HEK293 (cell line): ENCODE data around the gene CDH22.

Experiments
- BCL11A ChIP-seq: fragments of 450-650 bp; formaldehyde crosslinking; IDR thresholded peaks from 2 replicates; pipeline ENCODE4 v1.5.1; 2016; ENCODE audit warnings: low read depth, missing biosample characterization, missing genetic modification characterization
- INSM2 ChIP-seq: fragments of 450-650 bp; formaldehyde crosslinking; IDR thresholded peaks from 2 replicates; pipeline ENCODE4 v1.5.1; 2016; ENCODE audit warnings: missing biosample characterization, missing genetic modification characterization
- KLF1 ChIP-seq: fragments of 450-650 bp; formaldehyde crosslinking; IDR thresholded peaks from 2 replicates; pipeline ENCODE4 v1.5.1; 2016; ENCODE audit warnings: missing biosample characterization, missing genetic modification characterization
- KLF16 ChIP-seq: fragments of 450-650 bp; formaldehyde crosslinking; IDR thresholded peaks from 2 replicates; pipeline ENCODE4 v1.5.1; 2017; ENCODE audit warnings: missing biosample characterization, missing genetic modification characterization
- KLF17 ChIP-seq: fragments of 450-650 bp; formaldehyde crosslinking; IDR thresholded peaks from 2 replicates; pipeline ENCODE4 v1.5.1; 2016; ENCODE audit warnings: missing biosample characterization, missing genetic modification characterization
- OVOL3 ChIP-seq: fragments of 450-650 bp; formaldehyde crosslinking; IDR thresholded peaks from 2 replicates; pipeline ENCODE4 v1.5.1; 2016; ENCODE audit warnings: missing biosample characterization, missing genetic modification characterization
- SCRT1 ChIP-seq: fragments of 450-650 bp; formaldehyde crosslinking; IDR thresholded peaks from 2 replicates; pipeline ENCODE4 v1.5.1; 2016; ENCODE audit warnings: missing biosample characterization, missing genetic modification characterization, borderline replicate concordance
- SP2 ChIP-seq: fragments of 450-650 bp; formaldehyde crosslinking; IDR thresholded peaks from 2 replicates; pipeline ENCODE4 v1.5.1; 2016; ENCODE audit warnings: missing biosample characterization, missing genetic modification characterization
- WT1 ChIP-seq: fragments of 450-650 bp; formaldehyde crosslinking; IDR thresholded peaks from 2 replicates; pipeline ENCODE4 v1.5.1; 2016; ENCODE audit warnings: missing biosample characterization, missing genetic modification characterization
- ZBTB26 ChIP-seq: fragments of 450-650 bp; formaldehyde crosslinking; optimal IDR thresholded peaks from 2 replicates; pipeline ENCODE3; 2016; ENCODE audit warnings: missing biosample characterization, mild to moderate bottlenecking, missing genetic modification characterization
- ZBTB6 ChIP-seq: fragments of 450-650 bp; formaldehyde crosslinking; IDR thresholded peaks from 2 replicates; pipeline ENCODE4 v1.5.1; 2017; ENCODE audit warnings: missing biosample characterization, missing genetic modification characterization
- ZNF10 ChIP-seq: fragments of 450-650 bp; formaldehyde crosslinking; IDR thresholded peaks from 2 replicates; pipeline ENCODE4 v1.5.1; 2017; ENCODE audit warnings: missing biosample characterization, missing genetic modification characterization
- ZNF184 ChIP-seq: fragments of 450-650 bp; IDR thresholded peaks from 2 replicates; pipeline ENCODE4 v1.5.1; 2018; ENCODE audit warnings: missing biosample characterization, mild to moderate bottlenecking, missing genetic modification characterization
- ZNF239 ChIP-seq: fragments of 450-650 bp; formaldehyde crosslinking; IDR thresholded peaks from 2 replicates; pipeline ENCODE4 v1.5.1; 2016; ENCODE audit warnings: missing biosample characterization, missing genetic modification characterization
- ZNF26 ChIP-seq: fragments of 450-650 bp; formaldehyde crosslinking; IDR thresholded peaks from 2 replicates; pipeline ENCODE4 v1.5.1; 2016; ENCODE audit warnings: missing biosample characterization, missing genetic modification characterization
- ZNF266 ChIP-seq: fragments of 450-650 bp; formaldehyde crosslinking; IDR thresholded peaks from 2 replicates; pipeline ENCODE4 v1.5.1; 2016; ENCODE audit warnings: missing biosample characterization, missing genetic modification characterization, low read depth
- ZNF302 ChIP-seq: fragments of 450-650 bp; formaldehyde crosslinking; IDR thresholded peaks from 2 replicates; pipeline ENCODE4 v1.5.1; 2016; ENCODE audit warnings: missing biosample characterization, missing genetic modification characterization, low read depth
- ZNF350 ChIP-seq: fragments of 450-650 bp; formaldehyde crosslinking; IDR thresholded peaks from 2 replicates; pipeline ENCODE4 v1.5.0; 2017; ENCODE audit warnings: missing biosample characterization, mild to moderate bottlenecking, missing genetic modification characterization
- ZNF37A ChIP-seq: fragments of 450-650 bp; IDR thresholded peaks from 2 replicates; pipeline ENCODE4 v1.5.1; 2018; ENCODE audit warnings: missing biosample characterization, missing genetic modification characterization
- ZNF423 ChIP-seq: fragments of 450-650 bp; formaldehyde crosslinking; IDR thresholded peaks from 2 replicates; pipeline ENCODE4 v1.5.1; 2016; ENCODE audit warnings: missing biosample characterization, missing genetic modification characterization
- ZNF426 ChIP-seq: fragments of 450-650 bp; formaldehyde crosslinking; IDR thresholded peaks from 2 replicates; pipeline ENCODE4 v1.5.1; 2017; ENCODE audit warnings: missing biosample characterization, missing genetic modification characterization, mild to moderate bottlenecking, inconsistent platforms, moderate library complexity
- ZNF488 ChIP-seq: fragments of 450-650 bp; formaldehyde crosslinking; IDR thresholded peaks from 2 replicates; pipeline ENCODE4 v1.5.1; 2016; ENCODE audit warnings: missing biosample characterization, missing genetic modification characterization
- ZNF514 ChIP-seq: fragments of 450-650 bp; formaldehyde crosslinking; IDR thresholded peaks from 2 replicates; pipeline ENCODE4 v1.5.1; 2016; ENCODE audit warnings: missing biosample characterization, missing genetic modification characterization
- ZNF626 ChIP-seq: fragments of 450-650 bp; sonication (Bioruptor Pico); formaldehyde crosslinking; IDR thresholded peaks from 2 replicates; pipeline ENCODE4 v1.5.1; 2018; ENCODE audit warnings: missing biosample characterization, missing genetic modification characterization, inconsistent platforms
- ZNF677 ChIP-seq: fragments of 450-650 bp; IDR thresholded peaks from 2 replicates; pipeline ENCODE4 v1.5.0; 2018; ENCODE audit warnings: missing biosample characterization, mild to moderate bottlenecking, missing genetic modification characterization, moderate library complexity
- ZNF707 ChIP-seq: fragments of 450-650 bp; formaldehyde crosslinking; IDR thresholded peaks from 2 replicates; pipeline ENCODE4 v1.5.1; 2016; ENCODE audit warnings: missing biosample characterization, missing genetic modification characterization
- ZNF747 ChIP-seq: fragments of 450-650 bp; formaldehyde crosslinking; IDR thresholded peaks from 2 replicates; pipeline ENCODE4 v1.5.1; 2016; ENCODE audit warnings: missing biosample characterization, missing genetic modification characterization
- ZNF785 ChIP-seq: fragments of 450-650 bp; formaldehyde crosslinking; IDR thresholded peaks from 2 replicates; pipeline ENCODE4 v1.5.1; 2016; ENCODE audit warnings: missing biosample characterization, missing genetic modification characterization
- ZSCAN30 ChIP-seq: fragments of 450-650 bp; IDR thresholded peaks from 2 replicates; pipeline ENCODE4 v1.5.1; 2018; ENCODE audit warnings: missing biosample characterization, mild to moderate bottlenecking, missing genetic modification characterization, moderate library complexity

CDH22 gene

GRCh38 chr20:46312075-46312944 lies 4.0 kb upstream of the CDH22 start (continued):
- TF ChIP-seq ZNF707 (tag by site-specific recombination) (no peak), ZNF302 (no peak), ZBTB6 (no peak), OVOL3 (tag by site-specific recombination) (no peak), BCL11A (no peak), ZNF350 (tag by site-specific recombination) (no peak), ZNF266 (tag by site-specific recombination) (no peak), SCRT1 (tag by site-specific recombination) (no peak), INSM2 (tag by site-specific recombination) (no peak), KLF16 (tag by site-specific recombination) (0 out of 2 replicates have a peak, but pooled peaks have one; percentile 22), ZBTB26 (tag by site-specific recombination) (peak; percentile 36), ZNF426 (no peak), KLF1 (peak; percentile 61), ZNF677 (tag by site-specific recombination) (no peak), ZNF626 (no peak), ZNF423 (tag by site-specific recombination) (no peak; the same call in none of the 2 replicates), KLF17 (tag by site-specific recombination) (0 out of 2 replicates have a peak, but pooled peaks have one; percentile 14), ZNF488 (tag by site-specific recombination) (no peak), ZNF37A (tag by site-specific recombination) (no peak), ZNF10 (no peak), SP2 (tag by site-specific recombination) (0 out of 2 replicates have a peak, but pooled peaks have one; percentile 36), ZNF747 (no peak), ZNF239 (tag by site-specific recombination) (no peak), ZNF785 (no peak), WT1 (tag by site-specific recombination) (peak; percentile 65; the same call in 1 of the 2 replicates), ZNF26 (no peak), ZNF184 (tag by site-specific recombination) (no peak), ZSCAN30 (tag by site-specific recombination) (no peak), ZNF514 (tag by site-specific recombination) (no peak)
